Sigmoid colon (tissue), 7 donors: Measurements from ENCODE around the gene AASDHPPT. TPM values are rescaled to one million over a fixed set of nuclear protein-coding genes. Genes with fewer than 3 reads are reported as not detected.

Experiments used
- DNase-seq: peaks from one replicate; pipeline ENCODE4 v3.0.0-alpha.2; 2019
- H3K27ac ChIP-seq, 4 donors: fragments of 200-600 bp; sonication (generic); one replicate each; pipeline ENCODE4 v1.5.1; 2016 to 2019; ENCODE audit warnings: mild to moderate bottlenecking in 1 of 4
- H3K27me3 ChIP-seq, 3 donors: fragments of 200-600 bp; sonication (generic); one replicate each; pipeline ENCODE4 v1.5.1; 2019; ENCODE audit warnings: mild to moderate bottlenecking in 1 of 3
- H3K36me3 ChIP-seq, 4 donors: fragments of 200-600 bp; sonication (generic); one replicate each; pipeline ENCODE4 v1.5.1; 2016 to 2019
- H3K4me1 ChIP-seq, 4 donors: fragments of 200-600 bp; sonication (generic); one replicate each; pipeline ENCODE4 v1.5.1; 2017 to 2019
- H3K4me3 ChIP-seq, 4 donors: fragments of 200-600 bp; sonication (generic); one replicate each; pipeline ENCODE4 v1.5.1; 2017 to 2019; ENCODE audit warnings: mild to moderate bottlenecking in 2 of 4, moderate library complexity in 1 of 4
- H3K9me3 ChIP-seq, 4 donors: fragments of 200-600 bp in 3 of 4; sonication (generic) in 3 of 4; one replicate each; pipeline versions ENCODE4 v1.5.1 to v1.6.1; 2013 to 2019
- EP300 ChIP-seq, 4 donors: sonication (generic); formaldehyde crosslinking; IDR thresholded peaks; one replicate each; pipeline ENCODE4 v1.6.1; 2017; ENCODE audit warnings: antibody characterized with exemption in 4 of 4
- POLR2A ChIP-seq, 2 donors: fragments of 450-650 bp; IDR thresholded peaks; one replicate each; pipeline ENCODE4 v1.6.1; 2016; ENCODE audit warnings: antibody characterized with exemption in 2 of 2, mild to moderate bottlenecking in 2 of 2, moderate library complexity in 2 of 2
- POLR2AphosphoS5 ChIP-seq, 4 donors: sonication (generic); formaldehyde crosslinking; IDR thresholded peaks; one replicate each; pipeline ENCODE4 v1.6.1; 2017; ENCODE audit warnings: antibody characterized with exemption in 4 of 4
- WGBS, 2 donors: extraction: QIAGEN DNeasy Blood & Tissue Kit; methylation state at CpG; one replicate each; pipeline ENCODE4 v1.1.7; 2013; 5-methylcytosine and 5-hydroxymethylcytosine counted together
- intact Hi-C: fragments of 100-400 bp; cut with DNase I; formaldehyde crosslinking; loops from one replicate; pipeline ENCODE4 v1.15.1; 2023
- polyA plus RNA-seq, 3 donors: library from polyadenylated mRNA; stranded (reverse); fragments of 200-250 nt; gene quantifications; one replicate each; pipeline ENCODE4 v1.2.3, GENCODE V29; 2013
- total RNA-seq, 4 donors: library from RNA; depleted of rRNA; stranded (reverse); fragments of >200 nt; gene quantifications; one replicate each; pipeline ENCODE4 v1.1.0, GENCODE V29; 2016
- TF ChIP-seq, protein P1 (sequence below), 4 experiments: fragments of 450-650 bp in 3 of 4; fragments of 200-600 bp in 1 of 4; IDR thresholded peaks; one replicate each; pipeline ENCODE4 v1.5.1; 2016 to 2019; ENCODE audit warnings: antibody characterized with exemption in 4 of 4, mild to moderate bottlenecking in 3 of 4, moderate library complexity in 2 of 4
- donor health status: healthy with polysubstance abuse.
- donor health status: Bipolar disorder and iron deficiency.
- donor health status: healthy.

Gene AASDHPPT
- total and polyA plus RNA-seq, 7 donors: 8.4 to 36.8 (median 32.5) TPM

GRCh38 chr11:106088896-106089295, 11.4 kb downstream of the AASDHPPT start:
- H3K36me3 ChIP-seq: peaks cover 0 to 43% (median 3%) of the 10 kb centered on the region in 4 donors
- no peak for DNase-seq
- no peak overlapping the region for H3K27ac ChIP-seq
- H3K4me1 ChIP-seq: peaks cover 0 to 60% (median 38%) of the 10 kb centered on the region in 4 donors
- no peak overlapping the region for H3K4me3 ChIP-seq
- intact Hi-C loops: no loop called here
- WGBS, 2 donors: 80 to 90% methylated on average over 4 of the region's 4 CpGs
- H3K9me3 ChIP-seq: no peaks in the 10 kb centered on the region
- no peaks in the 10 kb centered on the region for H3K27me3 ChIP-seq
- TF ChIP-seq EP300 (IDR thresholded peaks at IDR 0.05) (no peak), POLR2A (IDR thresholded peaks at IDR 0.05) (no peak), POLR2AphosphoS5 (IDR thresholded peaks at IDR 0.05) (no peak)
- TF ChIP-seq, protein P1, sequence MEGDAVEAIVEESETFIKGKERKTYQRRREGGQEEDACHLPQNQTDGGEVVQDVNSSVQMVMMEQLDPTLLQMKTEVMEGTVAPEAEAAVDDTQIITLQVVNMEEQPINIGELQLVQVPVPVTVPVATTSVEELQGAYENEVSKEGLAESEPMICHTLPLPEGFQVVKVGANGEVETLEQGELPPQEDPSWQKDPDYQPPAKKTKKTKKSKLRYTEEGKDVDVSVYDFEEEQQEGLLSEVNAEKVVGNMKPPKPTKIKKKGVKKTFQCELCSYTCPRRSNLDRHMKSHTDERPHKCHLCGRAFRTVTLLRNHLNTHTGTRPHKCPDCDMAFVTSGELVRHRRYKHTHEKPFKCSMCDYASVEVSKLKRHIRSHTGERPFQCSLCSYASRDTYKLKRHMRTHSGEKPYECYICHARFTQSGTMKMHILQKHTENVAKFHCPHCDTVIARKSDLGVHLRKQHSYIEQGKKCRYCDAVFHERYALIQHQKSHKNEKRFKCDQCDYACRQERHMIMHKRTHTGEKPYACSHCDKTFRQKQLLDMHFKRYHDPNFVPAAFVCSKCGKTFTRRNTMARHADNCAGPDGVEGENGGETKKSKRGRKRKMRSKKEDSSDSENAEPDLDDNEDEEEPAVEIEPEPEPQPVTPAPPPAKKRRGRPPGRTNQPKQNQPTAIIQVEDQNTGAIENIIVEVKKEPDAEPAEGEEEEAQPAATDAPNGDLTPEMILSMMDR (IDR thresholded peaks at IDR 0.05): no peak

DNA sequence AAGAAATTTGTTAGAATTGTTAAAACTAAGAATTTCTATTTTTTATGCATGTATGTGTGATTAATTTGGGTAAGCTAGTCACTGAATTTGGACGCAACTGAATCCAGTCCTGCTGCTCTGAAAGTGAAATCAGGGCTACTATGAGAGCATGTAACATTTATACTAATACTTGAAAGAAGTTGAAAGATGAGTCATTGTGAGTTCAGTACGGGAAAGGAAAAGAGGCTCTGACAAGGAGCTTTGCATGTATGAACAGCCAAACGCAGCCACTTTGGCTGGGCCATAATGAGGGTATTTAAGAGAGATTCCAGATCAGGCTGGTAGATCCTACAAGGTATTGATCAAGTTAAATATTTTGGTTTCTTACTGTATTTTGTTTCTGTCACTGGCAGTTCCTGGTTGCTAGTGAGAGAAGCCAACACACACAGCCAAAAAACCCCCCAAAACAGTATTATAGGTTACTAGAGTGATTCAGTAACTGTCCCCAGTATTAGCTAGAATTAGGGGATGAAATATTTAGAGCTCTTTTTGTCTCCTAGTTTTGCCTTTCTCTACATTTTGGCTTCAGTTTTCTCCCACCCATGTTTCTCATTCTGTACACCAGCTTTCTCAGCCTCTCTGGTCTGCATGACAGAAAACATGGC, 14.1 kb downstream of the AASDHPPT start:
- Histone ChIP-seq H3K27ac (no peak overlapping the region), H3K36me3 (peaks cover 0 to 61% (median 8%) of the 10 kb centered on the region in 4 donors), H3K27me3 (no peaks in the 10 kb centered on the region), H3K4me1 (peaks cover 0 to 55% (median 30%) of the 10 kb centered on the region in 4 donors), H3K9me3 (no peaks in the 10 kb centered on the region), H3K4me3 (no peak overlapping the region)
- 79% methylated on average over 3 of the region's 3 CpGs for WGBS, 2 donors
- DNase-seq: no peak
- TF ChIP-seq POLR2AphosphoS5 (IDR thresholded peaks at IDR 0.05): no peak
- no peak for TF ChIP-seq EP300 (IDR thresholded peaks at IDR 0.05)
- TF ChIP-seq, protein P1 (IDR thresholded peaks at IDR 0.05): no peak
- no peak for TF ChIP-seq POLR2A (IDR thresholded peaks at IDR 0.05)
- intact Hi-C loops: no loop called here

DNA sequence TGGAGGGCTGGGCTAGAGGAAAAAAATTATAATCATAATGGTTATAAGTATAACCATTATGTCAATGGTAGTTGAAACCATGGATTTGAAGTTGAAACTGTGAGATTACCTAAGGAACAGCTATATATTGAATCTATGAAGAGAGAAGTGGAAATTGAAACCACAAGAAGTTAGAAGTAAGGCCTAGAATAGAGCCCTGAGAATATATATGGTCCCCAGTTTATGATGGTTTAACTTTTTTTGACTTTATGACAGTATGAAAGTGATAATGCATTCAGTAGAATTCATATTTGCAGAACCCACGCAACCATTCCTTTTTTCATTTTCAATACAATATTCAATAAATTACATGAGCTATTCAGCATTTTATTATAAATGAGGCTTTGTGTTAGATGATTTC, 15.0 kb downstream of the AASDHPPT start:
- no peak for TF ChIP-seq POLR2AphosphoS5 (IDR thresholded peaks at IDR 0.05)
- TF ChIP-seq, protein P1 (IDR thresholded peaks at IDR 0.05): no peak
- TF ChIP-seq EP300 (IDR thresholded peaks at IDR 0.05): no peak
- no peak for TF ChIP-seq POLR2A (IDR thresholded peaks at IDR 0.05)
- H3K27ac ChIP-seq: no peak overlapping the region
- H3K36me3 ChIP-seq: peaks cover 0 to 69% (median 15%) of the 10 kb centered on the region in 4 donors
- intact Hi-C loops: no loop called here
- DNase-seq: no peak
- peaks cover 0 to 46% (median 22%) of the 10 kb centered on the region in 4 donors for H3K4me1 ChIP-seq
- 87 to 96% methylated on average over 1 of the region's 1 CpG for WGBS, 2 donors
- H3K9me3 ChIP-seq: no peaks in the 10 kb centered on the region
- no peaks in the 10 kb centered on the region for H3K27me3 ChIP-seq
- H3K4me3 ChIP-seq: no peak overlapping the region

DNA sequence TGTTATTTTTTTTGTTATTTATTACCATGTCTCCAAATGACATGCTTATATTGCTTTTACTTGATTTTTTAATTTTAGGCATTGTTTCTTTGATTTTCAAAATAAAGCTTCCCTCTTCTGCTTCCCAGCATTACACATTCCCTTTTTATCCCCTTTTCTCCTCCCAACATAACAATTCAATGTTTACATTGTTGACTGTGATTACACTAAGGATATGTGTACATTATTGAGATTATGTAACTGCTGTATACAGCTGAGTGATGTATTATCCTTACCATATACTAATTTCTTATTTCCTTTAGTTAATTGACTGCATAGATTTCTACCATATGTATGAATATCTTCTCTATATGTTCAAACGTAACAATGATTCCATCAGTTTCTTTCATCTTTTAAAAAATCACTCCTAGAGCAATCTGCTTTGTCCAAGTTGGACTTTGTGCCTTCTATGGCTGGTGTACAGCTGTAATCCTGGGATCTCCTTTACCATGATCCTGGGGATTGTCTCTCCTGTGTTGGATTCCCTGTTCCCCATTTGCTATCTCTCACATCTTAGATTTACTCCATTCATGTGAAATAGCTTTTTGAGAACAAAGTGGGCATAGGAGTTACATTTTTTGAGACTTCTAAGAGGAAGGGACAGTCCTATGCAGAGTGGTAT, 21.6 kb downstream of the AASDHPPT start:
- WGBS, 2 donors: 50 to 83% methylated on average over 1 of the region's 1 CpG
- H3K9me3 ChIP-seq: no peaks in the 10 kb centered on the region
- no peaks in the 10 kb centered on the region for H3K27me3 ChIP-seq
- no peaks in the 10 kb centered on the region for H3K4me1 ChIP-seq
- H3K27ac ChIP-seq: no peak overlapping the region
- peaks cover 0 to 50% (median 13%) of the 10 kb centered on the region in 4 donors for H3K36me3 ChIP-seq
- intact Hi-C loops: no loop called here
- no peak overlapping the region for H3K4me3 ChIP-seq
- no peak for DNase-seq
- TF ChIP-seq POLR2A (IDR thresholded peaks at IDR 0.05) (no peak), EP300 (IDR thresholded peaks at IDR 0.05) (no peak), POLR2AphosphoS5 (IDR thresholded peaks at IDR 0.05) (no peak)
- TF ChIP-seq, protein P1 (IDR thresholded peaks at IDR 0.05): no peak
